ENCODE measurements around the gene ABCA2.
"Not testable (repeated sequence)": the region's sequence is repeated elsewhere in the genome, so short reads cannot be mapped to it uniquely, and the experiment has no call there.

The ABCA2 gene

DNA sequence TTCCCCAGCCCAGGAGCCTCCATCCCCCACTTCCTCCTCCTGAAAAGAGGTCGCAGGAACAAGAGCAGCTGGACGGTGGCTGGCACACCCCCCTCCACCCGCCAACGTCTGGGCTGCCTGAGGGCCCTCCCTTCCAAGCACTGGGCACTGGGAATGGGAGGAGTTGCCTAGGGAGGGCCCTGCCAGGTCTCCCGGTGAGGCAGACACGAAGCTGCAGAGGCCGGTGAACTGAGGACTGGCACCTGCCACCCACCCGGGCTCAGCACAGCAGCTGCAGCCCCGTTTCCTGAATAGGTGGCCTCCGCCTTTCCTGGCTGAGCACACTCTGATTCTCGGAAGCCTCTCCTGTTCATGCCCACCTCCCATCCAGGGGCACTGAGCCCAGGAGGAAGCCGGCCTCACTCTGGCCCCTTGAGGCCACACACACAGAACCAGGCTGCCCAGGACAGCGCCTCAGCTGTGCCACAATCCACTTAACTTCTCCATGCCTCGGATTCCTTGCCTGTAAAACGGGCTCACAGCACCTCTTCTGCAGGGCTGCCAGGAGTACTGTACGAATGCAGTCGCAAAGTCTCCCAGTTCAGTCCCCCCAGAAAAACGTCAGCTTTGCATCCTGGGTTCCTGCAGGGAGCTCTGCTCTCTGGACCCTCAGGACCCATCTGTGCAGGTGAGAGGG, 16.6 kb upstream of the ABCA2 start:
- no peak for DNase-seq (ENCODE audit: low read depth)

DNA sequence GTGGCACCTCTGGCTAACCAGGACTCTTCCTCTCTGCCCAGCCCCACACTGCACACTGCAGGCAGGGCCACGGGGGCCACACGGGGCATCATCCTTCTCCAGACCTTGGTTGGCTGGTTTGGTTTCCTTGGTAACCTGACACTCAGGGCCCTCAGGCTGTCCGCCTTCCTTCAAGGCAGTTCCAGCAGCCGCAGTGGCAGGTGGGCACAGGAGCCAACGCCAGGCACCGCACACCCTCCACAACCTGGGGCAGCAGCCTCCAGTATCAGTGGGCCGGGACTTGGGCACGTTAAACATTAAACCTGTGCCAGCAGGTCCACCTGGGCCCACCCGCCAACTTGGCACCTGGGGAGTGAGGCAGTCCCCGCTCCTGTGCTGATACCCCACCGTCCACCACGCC, 16.0 kb upstream of the ABCA2 start:
- no peak for DNase-seq (ENCODE audit: low read depth)

DNA sequence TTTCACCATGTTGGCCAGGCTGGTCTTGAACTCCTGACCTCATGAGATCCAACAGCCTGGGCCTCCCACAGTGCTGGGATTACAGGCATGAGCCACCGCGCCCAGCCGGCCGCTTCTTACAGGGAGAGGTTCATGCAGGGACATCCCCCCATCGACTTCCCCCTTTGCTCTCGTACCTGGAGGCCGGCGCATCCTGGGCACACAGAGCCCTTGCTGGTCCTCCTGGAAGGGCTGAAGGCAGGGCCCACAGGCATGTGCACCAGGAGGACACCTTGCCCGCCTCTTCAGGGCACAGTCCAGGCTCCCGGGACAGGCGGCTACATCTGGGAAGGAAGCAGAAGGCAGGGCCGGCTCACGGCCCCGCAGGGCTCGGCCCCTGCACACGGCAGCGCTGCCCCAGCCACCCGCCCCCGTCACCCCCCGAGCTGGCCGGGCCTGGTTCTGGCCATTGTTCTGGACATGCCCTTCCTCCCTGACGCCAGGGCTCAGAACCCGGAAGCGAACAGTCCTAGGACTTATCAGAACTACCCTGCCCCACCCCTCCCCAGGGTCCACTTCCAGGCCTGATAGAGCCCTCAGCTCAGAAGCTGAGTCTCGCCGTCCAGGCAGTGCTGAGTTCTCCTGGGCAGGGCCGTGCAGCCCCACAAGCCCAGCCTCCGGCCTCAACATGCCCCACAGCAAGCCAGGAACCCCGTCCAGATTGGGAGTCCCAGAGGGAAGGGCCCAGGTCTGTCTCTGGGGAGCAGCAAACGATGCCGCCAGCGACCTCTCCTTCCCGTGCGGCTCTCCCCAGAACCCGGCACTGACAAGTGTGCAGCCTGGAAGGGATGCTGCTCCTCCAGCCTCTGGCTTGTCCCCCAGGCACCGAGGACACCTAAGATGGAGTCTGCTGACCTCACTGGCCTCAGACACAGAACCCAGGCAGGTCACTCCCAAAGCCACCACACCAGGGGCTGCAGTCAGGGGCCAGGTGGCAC, 15.0 kb upstream of the ABCA2 start:
- no peak for DNase-seq (ENCODE audit: low read depth)

DNA sequence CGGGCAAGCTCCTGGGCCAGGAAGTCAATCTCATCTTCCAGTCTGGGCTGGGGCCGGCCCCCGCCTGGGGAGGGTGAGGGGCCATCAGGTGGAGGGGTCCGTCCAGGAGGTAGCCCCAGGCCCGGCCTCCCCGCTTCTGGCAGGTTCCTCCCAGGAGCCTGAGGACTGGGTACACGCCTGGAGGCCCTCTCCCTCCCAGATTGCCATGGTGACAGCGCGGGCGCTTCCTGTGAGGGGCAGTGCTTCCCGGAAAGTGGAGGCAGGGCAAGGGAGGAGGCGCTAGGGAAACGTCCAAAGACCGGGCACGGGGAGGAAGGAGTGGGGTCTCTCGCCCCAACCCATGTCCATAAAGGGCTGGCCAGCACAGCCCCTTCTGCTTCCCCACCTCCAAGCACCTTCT, 13.1 kb upstream of the ABCA2 start:
- no peak for DNase-seq (ENCODE audit: low read depth)

DNA sequence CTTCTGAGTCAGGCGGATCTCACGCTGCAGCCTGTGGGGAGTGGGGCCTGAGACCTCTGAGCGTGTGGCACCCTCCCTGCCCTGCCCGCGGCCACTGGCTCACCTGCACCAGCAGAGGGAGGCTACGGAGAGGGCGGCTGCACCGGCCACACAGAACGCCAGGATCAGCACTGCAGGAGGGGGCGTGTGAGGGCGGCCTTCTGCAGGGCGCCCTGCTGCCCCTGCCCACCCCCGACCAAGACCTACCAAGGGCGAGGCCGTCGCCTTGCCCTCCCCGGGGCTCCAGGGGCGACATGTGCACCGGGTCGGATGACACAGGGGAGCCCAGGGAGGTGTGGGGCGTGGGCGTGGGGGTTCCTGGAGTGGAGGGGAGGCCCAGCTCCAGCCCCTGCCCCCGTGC, 12.5 kb upstream of the ABCA2 start:
- DNase-seq (ENCODE audit: low read depth) = no peak

DNA sequence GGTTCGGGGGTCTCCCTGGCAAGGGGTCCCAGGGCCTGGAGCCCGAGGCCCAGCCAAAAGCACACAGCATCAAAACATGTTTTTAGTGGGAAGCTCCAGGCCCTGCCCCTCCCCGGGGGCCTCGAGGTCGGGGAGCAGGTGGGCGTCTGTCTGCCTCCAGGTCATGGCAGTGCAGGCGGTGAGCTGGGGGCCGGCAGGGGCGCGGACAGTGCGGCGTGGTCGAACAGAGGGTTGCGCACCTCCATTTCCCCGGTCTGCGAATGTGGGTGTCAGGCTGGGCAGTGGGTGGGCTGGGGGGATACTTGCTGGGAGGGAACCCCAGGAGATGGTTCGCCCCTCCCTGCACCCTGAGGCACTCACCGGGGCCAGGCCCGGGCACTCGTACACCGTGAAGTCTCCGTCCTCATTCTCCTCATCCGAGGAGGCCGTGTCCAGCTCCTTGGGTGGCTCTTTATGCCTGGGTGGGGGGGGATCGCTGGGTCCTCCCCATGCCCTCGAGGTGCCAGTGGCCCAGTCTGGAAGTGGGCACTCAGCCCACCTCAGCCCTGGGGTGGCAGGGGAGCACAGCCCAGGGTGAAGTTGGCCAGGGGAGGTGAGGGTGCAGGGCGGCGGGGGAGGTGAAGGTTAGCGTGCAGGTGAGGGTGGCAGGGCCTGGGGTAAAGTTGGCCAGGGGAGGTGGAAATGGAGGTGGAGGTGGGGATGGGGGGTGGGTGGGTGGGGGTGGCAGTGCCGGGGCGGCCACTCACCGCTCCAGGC, 11.8 kb upstream of the ABCA2 start:
- DNase-seq (ENCODE audit: low read depth) = no peak

DNA sequence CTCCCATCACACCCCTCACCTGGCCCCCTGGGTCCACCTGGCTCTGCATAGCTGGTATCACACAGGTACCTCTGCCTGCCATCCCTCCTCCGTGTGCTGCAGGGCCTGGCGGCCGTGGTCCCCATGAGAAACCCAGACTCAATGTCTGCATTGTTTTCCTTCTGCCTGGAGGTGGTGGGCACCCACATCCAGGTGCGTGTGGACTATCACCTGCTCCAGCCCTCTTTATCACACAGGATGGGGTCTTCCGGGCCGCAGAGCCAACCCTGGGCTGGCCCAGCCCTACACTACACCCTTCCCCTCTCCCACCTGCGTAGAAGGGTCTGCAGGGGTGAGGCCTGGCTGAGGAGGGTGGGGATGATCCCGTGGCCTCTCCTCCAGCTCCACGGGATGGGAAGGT, 10.9 kb upstream of the ABCA2 start:
- no peak for DNase-seq (ENCODE audit: low read depth)

DNA sequence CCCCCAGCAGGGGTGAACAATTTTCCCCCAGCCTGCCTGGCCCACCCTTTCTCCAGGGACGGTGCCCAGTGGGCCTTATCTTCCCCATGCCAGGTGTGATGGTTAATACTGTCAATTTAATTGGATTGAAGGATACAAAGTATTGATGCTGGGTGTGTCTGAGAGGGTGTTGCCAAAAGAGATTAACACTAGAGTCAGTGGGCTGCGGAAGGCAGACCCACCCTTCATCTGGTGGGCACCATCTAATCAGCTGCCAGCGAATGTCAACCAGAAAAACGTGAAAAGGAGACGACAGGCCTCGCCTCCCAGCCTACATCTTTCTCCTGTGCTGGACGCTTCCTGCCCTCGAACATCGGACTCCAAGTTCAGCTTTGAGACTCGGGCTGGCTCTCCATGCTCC, 9.4 kb upstream of the ABCA2 start:
- DNase-seq (ENCODE audit: low read depth) = no peak

DNA sequence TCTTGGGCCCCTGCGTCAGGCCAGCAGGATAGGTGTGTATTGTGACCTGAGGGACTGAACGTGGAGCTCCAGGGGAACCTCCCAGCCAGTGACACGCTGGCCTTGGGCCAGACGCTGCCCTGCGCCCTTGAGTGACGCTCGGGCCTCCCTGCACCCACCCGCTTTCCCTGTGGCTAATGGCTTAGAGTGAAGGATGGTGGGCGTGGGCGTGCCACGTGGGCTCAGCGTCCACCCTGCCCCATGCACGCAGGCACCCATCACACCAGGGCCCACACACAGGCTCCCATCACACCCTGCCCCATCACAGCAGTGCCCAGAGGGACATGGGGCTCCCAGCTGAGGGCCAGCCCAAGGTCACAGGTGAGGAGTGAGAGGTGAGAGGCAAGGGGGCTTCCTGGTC, 9.0 kb upstream of the ABCA2 start:
- no peak for DNase-seq (ENCODE audit: low read depth)

DNA sequence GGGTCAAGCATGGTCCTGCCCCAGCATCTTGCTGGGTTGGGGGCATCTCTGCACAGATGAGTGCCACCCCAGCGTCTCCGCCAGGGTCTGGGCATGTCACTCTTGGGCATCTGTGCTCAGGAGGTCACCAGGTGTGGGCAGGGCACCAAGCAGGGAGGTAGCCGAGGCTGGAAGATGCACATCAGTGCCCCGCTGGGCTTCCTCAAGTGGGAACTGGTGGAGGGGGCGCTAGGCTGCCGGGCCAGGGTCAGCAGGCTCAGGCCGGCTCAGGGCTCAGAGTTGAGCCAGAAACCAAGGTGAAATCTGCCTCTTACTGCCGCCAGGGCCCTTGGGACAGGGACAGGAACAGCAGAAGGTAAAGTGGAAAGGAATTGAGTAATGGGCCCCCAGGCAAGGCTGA, 7.9 kb upstream of the ABCA2 start:
- DNase-seq (ENCODE audit: low read depth) = no peak

DNA sequence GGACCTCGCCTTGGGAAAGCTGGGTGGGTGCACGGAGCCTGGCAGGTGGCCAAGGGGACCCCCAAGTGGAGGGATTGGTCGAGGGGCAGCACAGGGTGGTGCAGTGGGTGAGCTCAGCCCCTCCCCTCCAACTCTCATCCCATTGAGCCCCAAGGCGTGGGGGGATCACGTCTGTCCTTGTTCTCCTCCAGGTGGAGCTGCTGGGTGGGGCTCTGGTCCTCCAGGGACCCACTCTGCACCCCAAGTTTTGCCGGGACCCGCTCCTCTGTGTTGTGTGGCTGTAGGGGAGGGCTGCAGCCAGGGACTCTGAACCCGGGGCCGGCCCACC, 7.4 kb upstream of the ABCA2 start:
- no peak for DNase-seq (ENCODE audit: low read depth)

DNA sequence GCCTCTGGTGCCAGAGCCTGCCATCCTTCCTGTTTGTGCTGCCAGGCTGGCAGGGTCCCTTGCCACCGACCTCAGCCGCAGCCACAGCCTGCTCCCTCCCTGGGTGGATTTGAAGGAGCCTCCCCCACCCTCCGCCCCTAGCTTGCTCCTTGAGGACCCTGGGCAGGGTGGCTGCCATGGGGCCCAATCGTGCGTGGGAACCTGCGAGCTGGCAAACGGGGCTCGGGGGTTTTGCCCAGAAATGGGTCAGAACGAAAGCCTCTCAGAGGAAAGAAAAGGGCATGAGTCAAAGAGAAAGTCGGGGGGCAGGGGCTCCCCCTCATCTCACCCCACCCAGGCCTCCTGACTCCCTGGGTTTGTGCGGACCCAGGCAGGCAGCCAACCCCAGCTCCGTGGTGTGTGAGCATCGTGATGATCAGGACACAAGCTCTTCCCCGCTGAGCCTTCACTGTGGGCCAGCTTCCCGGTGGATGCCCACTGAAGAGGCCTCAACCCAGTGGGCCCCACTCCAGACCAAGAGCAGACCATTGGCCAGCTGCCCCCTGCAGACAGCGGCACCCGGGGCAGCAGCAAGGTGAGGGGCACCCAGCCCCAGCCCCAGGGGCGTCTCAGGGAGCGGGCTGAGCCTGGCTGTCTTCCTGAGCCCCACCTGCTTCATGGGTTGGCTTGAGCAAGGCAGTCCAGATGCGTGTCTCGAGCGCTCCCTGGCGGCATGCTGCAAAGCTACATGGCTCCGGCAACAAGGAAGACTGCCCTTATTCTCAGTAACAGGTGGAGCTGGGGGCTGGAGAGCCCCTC, 6.9 kb upstream of the ABCA2 start:
- no peak for DNase-seq (ENCODE audit: low read depth)

DNA sequence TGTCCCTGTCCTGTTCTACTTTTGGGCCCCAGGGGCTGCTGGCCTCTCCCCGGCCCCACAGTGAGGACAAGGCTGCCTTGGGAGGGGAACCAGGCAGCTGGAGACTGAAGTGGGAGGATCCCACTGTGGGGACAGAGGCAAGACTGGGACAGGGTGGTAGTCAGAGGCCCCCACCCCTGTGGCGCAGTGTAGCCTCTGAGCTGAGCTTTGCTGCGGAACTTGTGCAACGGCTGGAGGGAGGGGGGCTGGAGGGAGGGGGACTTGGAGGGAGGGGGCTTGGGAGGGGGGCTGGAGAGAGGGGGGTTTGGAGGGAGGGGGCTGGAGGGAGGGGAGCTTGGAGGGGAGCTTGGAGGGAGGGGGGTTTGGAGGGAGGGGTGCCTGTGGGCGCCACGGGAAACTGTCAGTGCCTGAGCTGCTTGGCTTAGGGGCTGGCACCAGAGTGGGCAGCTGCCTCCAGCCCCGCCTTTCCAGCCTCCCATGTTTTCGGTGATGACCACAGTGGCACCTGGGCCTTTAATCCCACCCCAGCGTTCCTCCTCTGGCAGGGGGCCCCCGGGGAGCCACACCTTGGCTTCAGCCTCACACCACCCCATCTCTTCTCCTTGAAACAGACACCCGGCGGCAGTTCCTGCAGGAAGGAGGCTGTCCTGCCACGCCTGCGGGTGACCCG, 6.1 kb upstream of the ABCA2 start:
- DNase-seq (ENCODE audit: low read depth) = no peak

DNA sequence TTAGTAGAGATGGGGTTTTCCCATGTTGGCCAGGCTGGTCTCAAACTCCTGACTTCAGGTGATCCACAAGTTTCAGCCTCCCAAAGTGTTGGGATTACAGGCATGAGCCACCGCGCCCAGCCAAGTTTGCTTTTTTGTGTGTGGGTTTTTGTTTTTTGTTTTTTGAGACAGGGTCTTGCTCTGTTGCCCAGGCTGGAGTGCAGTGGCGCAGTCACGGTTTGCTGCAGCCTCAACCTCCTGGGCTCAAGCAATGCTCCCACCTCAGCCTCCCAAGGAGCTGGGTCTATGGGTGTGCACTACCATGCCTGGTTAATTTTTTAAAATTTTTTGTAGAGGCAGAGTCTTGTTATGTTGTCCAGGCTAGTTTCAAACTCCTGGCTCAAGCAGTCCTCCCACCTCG, 5.4 kb upstream of the ABCA2 start:
- not testable (repeated sequence) for DNase-seq (ENCODE audit: low read depth)

DNA sequence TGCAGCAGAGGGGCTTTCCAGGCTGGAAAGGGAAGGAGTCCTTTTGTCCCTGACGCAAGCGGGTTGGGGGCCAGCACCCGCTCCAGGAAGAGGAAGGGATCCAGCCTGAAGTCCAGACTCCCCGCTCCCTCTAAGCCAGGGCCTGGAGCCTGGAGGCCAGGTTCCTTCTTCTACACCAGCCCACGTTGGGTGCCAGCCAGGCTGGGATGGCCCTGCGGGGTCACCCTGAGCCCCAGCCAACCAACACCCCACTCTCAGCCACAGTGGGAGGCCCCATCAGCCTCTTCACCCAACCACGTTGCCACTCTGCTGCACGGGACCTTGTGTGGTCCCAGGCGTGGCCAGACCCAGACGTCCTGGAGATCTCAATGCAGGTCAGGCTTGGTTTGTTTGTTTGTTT, 4.8 kb upstream of the ABCA2 start:
- DNase-seq (ENCODE audit: low read depth) = no peak

DNA sequence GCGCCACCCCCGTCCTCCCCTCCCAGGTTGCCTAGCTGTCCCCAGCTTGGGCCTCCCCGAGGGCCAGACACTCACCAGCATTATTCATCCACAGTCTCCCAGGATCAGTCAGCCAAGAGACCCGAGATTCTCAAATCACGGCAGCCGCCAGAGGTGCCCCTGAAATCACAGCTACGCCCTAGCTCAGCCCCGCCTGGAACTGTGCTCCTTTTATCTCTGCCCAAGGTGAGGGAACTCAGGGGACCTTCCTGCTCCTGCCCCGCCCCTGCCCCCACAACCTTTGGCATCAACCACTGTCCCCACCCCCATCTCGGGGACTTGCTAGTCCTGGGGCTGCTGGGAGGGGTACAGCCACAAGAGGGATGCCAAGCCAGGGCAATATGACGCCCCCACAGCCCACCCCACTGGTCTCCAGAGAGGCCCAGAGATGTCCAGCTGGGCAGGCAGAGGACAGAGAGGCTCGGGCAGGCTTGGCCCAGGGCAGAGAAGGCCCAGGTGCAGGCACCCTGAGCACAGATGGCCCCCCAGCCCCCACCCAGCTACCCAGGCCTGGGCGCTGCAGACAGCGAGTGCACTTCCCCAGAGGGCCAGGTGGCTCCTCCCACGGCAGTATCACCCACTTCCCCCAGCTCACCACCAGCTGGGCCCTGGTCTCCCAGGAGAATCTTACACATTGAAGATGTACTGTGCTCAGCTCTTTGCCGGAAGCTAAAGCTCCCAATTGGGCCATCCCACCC, 4.0 kb upstream of the ABCA2 start, which contains the start of gene FUT7:
FUT7 (minus strand) TSS at position 185 of the 737 bp plus-strand sequence; CDS start at position 88, 97 bp downstream.
- DNase-seq (ENCODE audit: low read depth) = no peak

DNA sequence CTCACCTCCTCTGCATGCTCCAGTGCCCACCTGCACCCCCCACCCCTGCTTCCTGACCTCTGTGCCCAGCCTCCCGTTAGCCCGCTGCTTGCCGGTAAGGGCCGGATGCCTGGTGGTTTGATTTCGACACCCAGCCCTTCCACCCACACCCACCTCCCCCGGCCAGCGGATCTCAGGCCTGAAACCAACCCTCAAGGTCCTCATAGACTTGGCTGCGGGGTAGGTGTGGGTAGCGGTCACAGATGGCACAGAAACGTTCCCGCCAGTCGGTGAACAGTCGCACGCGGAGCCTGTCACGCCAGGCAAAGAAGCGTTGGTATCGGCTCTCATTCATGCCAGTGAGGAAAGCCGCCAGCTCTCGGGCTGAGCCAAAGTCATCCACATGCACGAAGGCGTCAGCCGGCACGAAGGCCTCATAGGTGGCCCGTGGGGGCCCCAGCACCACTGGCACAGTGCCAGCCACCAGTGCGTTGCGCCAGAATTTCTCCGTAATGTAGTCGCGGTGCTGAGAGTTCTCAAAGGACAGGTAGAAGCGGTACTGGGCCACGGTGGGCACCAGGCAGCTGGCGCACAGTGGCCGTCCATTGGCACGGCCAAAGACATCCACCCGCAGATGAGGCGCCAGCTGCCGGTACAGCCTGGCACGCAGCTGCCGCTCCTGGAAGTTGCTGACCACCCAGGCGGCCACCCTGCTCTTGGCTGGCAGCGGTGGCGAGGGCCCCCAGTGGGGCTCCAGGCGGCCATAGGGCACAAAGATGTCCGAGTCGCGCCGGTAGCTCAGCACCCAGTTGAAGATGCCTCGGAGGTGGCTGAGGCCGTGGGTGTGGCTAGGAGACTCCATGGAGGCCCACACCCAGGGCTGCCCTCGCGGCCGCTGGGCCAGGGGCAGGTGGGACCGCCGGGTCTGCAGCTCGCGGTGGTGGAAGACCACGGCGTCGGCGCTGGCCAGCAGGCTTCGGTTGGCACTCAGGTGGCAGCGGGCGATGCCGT, 2.8 kb upstream of the ABCA2 start:
- DNase-seq (ENCODE audit: low read depth) = no peak

DNA sequence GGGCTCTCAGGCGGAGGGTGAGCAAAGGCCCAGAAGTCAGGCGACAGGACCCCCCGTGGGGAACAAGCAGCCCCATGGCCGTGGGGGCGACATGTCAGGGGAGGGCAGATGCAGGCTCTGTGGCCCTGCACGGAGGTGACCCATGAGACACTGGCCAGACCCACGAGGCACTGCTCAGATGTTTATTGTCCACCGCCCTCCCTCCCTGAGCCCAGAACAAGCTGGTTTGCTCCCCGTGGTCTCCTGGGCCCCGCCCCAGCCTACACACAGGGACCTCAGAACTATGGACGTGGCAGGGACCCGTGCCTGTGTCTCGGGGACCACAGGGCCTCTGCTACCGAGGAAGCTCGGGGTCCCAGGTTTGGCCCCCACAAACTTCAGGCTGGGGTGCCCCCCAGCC, 2.0 kb upstream of the ABCA2 start:
- no peak for DNase-seq (ENCODE audit: low read depth)

Data from GM04504 (cell line).